SU-DHL-6 (cell line): ENCODE results near the gene DUOX2.
"Not testable (repeated sequence)": the region's sequence is repeated elsewhere in the genome, so short reads cannot be mapped to it uniquely, and the experiment has no call there.

Experiments used
- EZH2phosphoT487 ChIP-seq: fragments of 200-600 bp; sonication (generic), shearing (Covaris generic); conservative IDR thresholded peaks from 2 replicates; pipeline ENCODE4 v1.6.1; 2018; ENCODE audit warnings: mild to moderate bottlenecking, antibody characterized with exemption, low read length, moderate library complexity, mixed read lengths
- TF ChIP-seq, protein P1 (sequence below): fragments of 200-600 bp; sonication (generic); IDR thresholded peaks from one replicate; pipeline ENCODE4 v1.5.1; 2017; ENCODE audit warnings: antibody characterized with exemption, mild to moderate bottlenecking, low read length, moderate library complexity; ENCODE audit not compliant: insufficient read depth, poor library complexity, severe bottlenecking

DNA sequence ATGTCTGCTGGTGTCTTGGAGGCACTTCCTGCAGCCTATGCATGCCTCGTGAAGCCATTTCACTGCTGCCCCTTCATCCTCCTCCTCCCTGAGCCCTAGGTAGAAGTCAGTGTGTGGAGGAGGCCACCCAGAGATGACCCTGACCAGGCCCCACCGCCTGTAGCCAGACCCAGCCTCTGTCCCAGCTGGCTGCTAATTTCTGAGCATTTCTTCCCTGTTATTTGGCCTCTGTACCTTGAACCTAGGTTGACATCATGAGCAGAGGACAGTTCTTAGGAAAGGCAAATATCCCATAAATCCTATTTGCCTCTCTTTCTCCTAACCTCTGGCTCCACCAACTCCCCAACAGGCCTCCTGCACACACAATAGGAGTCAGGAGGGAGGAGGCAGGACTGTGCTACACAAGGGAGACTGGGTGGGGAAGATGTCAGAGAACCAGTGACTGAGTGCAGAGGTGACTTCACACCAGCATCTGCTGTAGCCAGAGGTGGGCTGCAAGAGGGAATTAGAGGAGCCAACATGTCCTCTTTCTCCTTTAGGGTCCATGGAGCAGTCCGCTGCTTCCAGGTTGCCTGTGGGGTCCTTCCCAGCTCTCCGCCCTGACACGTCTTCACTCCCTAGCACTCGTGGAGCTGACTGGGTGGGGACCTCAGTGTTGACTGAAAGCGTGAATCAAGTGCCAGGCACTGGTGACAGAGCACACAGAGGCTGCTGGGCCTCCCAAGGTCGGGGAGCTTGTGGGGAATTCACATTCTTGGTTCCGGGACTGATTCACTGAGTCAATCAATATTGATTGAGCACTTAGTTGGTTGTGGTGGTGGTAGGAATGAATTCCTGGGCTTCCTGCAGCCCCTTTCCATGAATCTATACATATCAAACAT lies 38.3 kb downstream of the DUOX2 start:
- TF ChIP-seq, protein P1, sequence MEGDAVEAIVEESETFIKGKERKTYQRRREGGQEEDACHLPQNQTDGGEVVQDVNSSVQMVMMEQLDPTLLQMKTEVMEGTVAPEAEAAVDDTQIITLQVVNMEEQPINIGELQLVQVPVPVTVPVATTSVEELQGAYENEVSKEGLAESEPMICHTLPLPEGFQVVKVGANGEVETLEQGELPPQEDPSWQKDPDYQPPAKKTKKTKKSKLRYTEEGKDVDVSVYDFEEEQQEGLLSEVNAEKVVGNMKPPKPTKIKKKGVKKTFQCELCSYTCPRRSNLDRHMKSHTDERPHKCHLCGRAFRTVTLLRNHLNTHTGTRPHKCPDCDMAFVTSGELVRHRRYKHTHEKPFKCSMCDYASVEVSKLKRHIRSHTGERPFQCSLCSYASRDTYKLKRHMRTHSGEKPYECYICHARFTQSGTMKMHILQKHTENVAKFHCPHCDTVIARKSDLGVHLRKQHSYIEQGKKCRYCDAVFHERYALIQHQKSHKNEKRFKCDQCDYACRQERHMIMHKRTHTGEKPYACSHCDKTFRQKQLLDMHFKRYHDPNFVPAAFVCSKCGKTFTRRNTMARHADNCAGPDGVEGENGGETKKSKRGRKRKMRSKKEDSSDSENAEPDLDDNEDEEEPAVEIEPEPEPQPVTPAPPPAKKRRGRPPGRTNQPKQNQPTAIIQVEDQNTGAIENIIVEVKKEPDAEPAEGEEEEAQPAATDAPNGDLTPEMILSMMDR = not testable (repeated sequence)
- TF ChIP-seq EZH2phosphoT487 = not testable (repeated sequence)
